Mesodermal cell (in vitro differentiated cells): ENCODE data around the gene CENPF.
"Not testable (repeated sequence)": the region's sequence is repeated elsewhere in the genome, so short reads cannot be mapped to it uniquely, and the experiment has no call there.

Experiments used
- H3K27ac ChIP-seq: 2 replicates; pipeline ENCODE4 v1.7.0; 2013; ENCODE audit warnings: mild to moderate bottlenecking, low read depth, low read length, moderate library complexity; ENCODE audit not compliant: severe bottlenecking
- H3K36me3 ChIP-seq: 2 replicates; pipeline ENCODE4 v1.7.1; 2013; ENCODE audit warnings: mild to moderate bottlenecking, low read length, moderate library complexity; ENCODE audit not compliant: control insufficient read depth, insufficient read depth
- H3K4me1 ChIP-seq: one replicate; pipeline ENCODE4 v1.7.1; 2013; ENCODE audit warnings: mild to moderate bottlenecking, low read length; ENCODE audit not compliant: insufficient read depth, control insufficient read depth, poor library complexity, severe bottlenecking
- H3K4me3 ChIP-seq: 2 replicates; pipeline ENCODE4 v1.7.0; 2013; ENCODE audit warnings: low read length, control low read depth, mild to moderate bottlenecking; ENCODE audit not compliant: insufficient read depth, poor library complexity, severe bottlenecking; ENCODE audit errors: extremely low read depth
- H3K9me3 ChIP-seq: 2 replicates; pipeline ENCODE4 v1.7.1; 2013; ENCODE audit warnings: mild to moderate bottlenecking, low read length, moderate library complexity; ENCODE audit not compliant: control insufficient read depth
- WGBS, 2 experiments: methylation state at CpG; one replicate each; pipeline ENCODE4 v1.1.5; 2013; ENCODE audit warnings: missing lambda C conversion rate in 2 of 2; ENCODE audit not compliant: insufficient coverage in 2 of 2; 5-methylcytosine and 5-hydroxymethylcytosine counted together

CENPF gene

DNA sequence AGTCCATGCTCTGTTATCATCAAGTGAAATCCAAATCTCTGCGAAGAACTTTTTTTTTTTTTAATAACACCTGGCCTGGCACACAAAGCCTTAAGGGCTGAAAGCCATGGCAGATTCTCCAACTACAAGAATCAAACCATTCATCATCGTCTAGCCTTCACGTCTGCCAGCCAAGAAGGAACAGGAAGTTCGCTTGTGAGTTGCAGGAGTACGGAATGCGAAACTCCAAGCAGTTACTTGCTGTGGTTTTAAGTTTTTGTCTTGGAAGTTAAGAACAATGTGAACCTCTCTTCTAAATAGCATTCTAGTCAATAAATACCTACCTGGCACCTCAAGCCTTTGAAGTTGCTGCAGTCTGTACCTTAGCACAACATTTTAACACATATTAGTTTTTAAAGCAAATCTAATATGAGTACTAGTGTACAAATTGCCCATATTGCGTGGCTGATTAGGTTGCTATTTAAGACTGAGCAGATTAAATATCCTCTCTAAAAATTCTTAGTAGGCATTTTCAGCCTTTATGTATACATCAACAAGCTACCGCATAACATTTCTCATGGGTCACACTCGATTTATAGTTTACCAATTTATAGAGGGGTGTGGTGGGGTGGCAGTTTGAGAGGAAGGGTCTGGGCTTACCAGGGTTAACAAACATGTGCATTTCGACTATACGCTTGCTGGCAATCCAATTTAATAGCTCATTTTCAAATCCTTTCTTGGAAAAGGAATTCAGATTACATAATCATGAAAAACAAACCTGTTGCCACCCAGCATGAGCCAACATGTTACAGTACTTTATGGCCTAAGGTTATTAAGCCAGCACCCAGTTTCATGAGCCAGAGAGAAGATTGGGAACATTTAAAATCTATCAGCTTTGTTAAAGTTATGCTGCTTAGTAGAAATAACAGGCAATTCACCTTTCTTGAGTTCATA, 29.3 kb upstream of the CENPF start:
- Histone ChIP-seq H3K4me3 (no peak overlapping the region), H3K27ac (no peak overlapping the region), H3K9me3 (peaks cover 14% of the 10 kb centered on the region), H3K4me1 (peaks cover 23% of the 10 kb centered on the region), H3K36me3 (no peaks in the 10 kb centered on the region)
- 95 to 100% methylated on average over 1 to 3 of the region's 11 CpGs for WGBS, 2 experiments

DNA sequence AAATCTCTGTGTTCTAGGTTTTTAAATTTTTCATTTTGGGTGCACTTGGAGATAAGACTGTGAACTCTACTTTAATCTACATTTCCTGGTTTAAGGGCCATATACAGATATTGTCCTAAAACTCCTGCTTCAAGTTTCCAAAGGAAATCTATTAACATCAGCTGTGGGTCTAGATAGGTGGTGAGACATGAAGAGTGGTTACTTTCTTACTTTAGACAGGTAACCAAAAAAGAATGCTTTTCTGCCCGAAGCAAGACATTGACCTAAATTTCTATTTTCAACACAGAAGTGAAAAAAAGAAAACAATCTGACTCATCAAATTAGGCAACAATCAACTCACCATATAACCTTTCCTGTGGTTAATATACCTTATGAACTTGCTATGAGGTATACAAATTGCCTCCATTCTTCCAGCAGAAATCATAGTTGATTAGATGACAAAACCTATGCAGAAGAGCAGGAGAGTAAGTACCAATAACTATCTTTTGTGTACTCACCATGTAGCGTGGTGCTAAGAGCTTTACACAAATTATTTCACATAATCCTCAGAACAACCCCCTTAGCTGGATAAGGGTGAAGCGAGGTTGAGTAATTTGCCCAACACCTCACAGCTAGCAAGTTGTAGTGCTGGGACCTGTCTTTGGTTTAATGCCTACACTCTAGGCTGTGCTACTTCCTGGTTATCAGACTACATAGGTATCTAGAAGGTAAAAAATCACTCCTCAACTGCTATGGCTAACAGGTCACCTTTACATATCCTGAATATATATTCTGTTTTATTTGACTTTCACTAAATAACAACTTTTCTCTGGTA, 28.2 kb upstream of the CENPF start:
- Histone ChIP-seq H3K4me3 (no peak overlapping the region), H3K9me3 (peaks cover 14% of the 10 kb centered on the region), H3K36me3 (no peaks in the 10 kb centered on the region), H3K4me1 (peaks cover 23% of the 10 kb centered on the region), H3K27ac (no peak overlapping the region)
- WGBS, 2 experiments, result no CpG with 5 or more reads among the region's 3 CpGs

DNA sequence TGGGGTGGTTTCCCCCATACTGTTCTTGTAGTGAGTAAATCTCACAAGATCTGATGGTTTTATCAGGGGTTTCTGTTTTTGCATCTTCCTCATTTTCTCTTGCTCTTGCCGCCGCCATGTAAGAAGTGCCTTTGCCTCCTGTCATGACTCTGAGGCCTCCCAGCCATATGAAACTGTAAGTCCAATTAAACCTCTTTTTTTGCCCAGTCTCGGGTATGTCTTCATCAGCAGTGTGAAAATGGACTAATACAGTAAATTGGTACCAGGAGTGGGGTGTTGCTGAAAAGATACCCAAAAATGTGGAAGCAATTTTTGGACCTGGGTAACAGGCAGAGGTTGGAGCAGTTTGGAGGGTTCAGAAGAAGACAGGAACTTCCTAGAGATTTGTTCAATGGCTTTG, 26.9 kb upstream of the CENPF start:
- H3K27ac ChIP-seq, H3K4me3 ChIP-seq, H3K36me3 ChIP-seq: not testable (repeated sequence)
- H3K4me1 ChIP-seq, result peaks cover 10% of the 10 kb centered on the region
- peaks cover 14% of the 10 kb centered on the region for H3K9me3 ChIP-seq
- 81 to 87% methylated on average over 3 of the region's 3 CpGs for WGBS, 2 experiments

DNA sequence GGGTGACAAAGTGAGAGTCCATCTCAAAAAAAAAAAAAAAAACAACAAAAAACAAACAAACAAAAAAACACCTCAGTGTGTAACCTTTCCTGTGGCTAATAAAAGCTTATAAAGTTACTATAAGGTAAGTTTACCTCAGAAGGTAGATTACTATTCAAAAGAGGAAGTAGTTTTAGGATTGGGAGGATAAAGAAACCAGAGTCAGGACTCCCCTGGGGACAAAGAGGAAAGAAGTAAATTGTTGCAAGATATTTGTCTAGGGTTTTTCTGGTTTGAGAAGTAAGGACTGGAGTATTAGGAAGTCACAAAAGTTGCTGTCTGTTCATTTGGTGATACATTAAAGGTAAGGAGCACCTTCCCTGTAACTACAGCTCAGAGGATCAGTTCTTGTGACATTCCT, 23.8 kb upstream of the CENPF start:
- peaks cover 10% of the 10 kb centered on the region for H3K4me1 ChIP-seq
- no peak overlapping the region for H3K4me3 ChIP-seq
- H3K9me3 ChIP-seq, result peaks cover 14% of the 10 kb centered on the region
- no peak overlapping the region for H3K27ac ChIP-seq
- no peaks in the 10 kb centered on the region for H3K36me3 ChIP-seq

DNA sequence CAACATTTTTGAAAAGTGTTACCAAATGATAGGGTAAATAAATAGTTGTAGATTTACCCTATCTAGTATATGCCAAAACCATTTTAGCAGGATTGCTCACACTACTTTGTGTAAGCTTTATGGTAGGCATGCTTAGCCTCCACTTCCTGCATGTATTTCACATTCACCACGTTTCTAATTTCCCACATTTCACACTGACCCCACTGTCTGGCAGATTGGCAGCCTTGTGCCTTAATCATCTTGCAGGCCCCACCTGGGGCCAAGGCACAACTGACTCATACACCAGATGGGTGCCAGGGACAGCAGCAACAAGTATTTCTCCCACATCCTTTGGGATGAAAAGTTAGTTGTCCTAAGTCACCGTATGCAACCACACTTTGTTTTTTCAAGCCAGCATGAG, 21.2 kb upstream of the CENPF start:
- Histone ChIP-seq H3K27ac (no peak overlapping the region), H3K9me3 (peaks cover 1% of the 10 kb centered on the region)
- 47 to 51% methylated on average over 1 to 2 of the region's 2 CpGs for WGBS, 2 experiments

DNA sequence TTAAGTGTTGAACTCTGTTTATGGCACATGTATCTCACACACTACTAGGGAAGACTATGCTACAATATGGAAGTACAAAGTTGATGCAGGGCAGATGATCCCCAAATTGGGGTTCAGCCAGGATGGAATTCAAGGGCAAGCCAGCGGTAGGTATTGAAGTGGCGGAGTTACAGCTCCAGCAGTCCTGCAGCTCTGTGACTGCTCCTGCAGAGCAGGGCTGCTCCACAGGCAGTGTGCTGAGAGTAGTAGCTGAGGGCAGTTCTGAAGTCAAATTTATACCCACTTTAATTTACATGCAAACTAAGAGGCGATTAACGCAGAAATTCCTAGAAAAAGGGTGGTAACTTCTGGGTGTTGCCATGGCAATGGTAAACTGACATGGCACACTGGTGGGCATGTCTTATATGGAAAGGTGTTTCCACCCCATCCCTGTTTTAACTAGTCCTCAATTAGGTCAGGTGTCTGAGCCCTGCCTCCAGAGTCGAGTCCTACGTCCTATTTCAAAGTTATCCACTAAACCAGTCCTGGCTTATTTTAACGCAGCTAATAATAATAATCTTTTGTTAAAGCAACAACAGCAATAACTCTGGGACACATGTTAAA, 20.6 kb upstream of the CENPF start:
- Histone ChIP-seq H3K36me3 (no peaks in the 10 kb centered on the region), H3K27ac (no peak overlapping the region), H3K9me3 (no peaks in the 10 kb centered on the region), H3K4me3 (no peak overlapping the region), H3K4me1 (peaks cover 10% of the 10 kb centered on the region)
- 71 to 92% methylated on average over 3 to 4 of the region's 7 CpGs for WGBS, 2 experiments

More for the DNA sequence above, 21.2 kb upstream of the CENPF start:
- H3K36me3 ChIP-seq, result no peaks in the 10 kb centered on the region
- no peak overlapping the region for H3K4me3 ChIP-seq
- H3K4me1 ChIP-seq, result peaks cover 10% of the 10 kb centered on the region

DNA sequence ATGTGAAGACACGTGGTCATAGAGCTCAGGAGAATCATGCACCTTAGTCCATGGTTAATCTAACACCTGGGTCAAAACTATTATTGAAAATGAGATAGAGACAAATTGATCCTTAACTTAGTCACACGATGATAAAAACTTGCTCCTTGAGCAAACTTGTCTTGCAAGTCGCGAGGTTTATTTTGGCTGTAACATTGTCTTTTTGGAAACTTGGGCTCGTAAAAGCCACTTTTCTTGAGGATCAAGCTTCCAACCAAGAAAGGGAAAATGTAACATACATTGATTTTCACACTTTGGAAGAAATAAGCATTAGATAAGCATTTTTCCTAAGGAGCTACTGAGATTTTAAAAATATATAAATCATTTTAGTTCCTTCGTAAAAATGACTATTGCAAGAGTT, 19.9 kb upstream of the CENPF start:
- Histone ChIP-seq H3K27ac (no peak overlapping the region), H3K4me1 (peaks cover 10% of the 10 kb centered on the region), H3K36me3 (no peaks in the 10 kb centered on the region), H3K9me3 (no peaks in the 10 kb centered on the region), H3K4me3 (no peak overlapping the region)
- 89 to 94% methylated on average over 4 to 5 of the region's 6 CpGs for WGBS, 2 experiments

DNA sequence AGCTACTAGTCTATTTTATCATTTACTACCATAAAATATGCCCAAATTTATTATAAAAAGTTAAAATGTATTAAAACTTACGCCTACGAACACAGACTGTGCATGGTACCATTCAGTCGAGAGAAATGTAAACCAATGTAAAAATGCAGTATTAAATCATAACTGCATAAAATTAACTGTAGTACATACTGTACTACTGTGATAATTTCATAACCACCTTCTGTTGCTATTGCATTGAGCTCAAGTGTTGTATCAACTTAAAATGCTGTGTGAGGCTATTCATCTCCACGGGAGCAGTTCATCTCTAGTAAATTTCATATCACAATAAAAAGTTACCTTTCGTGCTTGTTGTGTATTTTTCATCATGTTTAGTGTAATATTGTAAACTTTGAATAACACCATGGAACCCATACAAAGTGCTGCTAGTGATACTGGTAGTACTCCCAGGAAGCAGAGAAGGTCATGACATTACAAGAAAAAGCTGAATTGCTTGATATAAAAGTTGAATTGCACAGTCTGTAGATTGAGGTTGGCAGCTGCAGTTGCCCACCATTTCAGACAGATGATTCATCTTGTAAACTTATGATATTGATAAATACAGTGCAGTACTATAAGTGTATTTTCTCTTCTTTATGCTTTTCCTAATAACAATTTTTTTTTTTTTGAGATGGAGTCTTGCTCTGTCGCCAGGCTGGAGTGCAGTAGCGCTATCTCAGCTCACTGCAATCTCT, 19.0 kb upstream of the CENPF start:
- H3K27ac ChIP-seq, result no peak overlapping the region
- H3K9me3 ChIP-seq, result no peaks in the 10 kb centered on the region
- H3K4me3 ChIP-seq, result no peak overlapping the region
- peaks cover 10% of the 10 kb centered on the region for H3K4me1 ChIP-seq
- H3K36me3 ChIP-seq, result no peaks in the 10 kb centered on the region
- 88 to 100% methylated on average over 1 to 2 of the region's 7 CpGs for WGBS, 2 experiments

DNA sequence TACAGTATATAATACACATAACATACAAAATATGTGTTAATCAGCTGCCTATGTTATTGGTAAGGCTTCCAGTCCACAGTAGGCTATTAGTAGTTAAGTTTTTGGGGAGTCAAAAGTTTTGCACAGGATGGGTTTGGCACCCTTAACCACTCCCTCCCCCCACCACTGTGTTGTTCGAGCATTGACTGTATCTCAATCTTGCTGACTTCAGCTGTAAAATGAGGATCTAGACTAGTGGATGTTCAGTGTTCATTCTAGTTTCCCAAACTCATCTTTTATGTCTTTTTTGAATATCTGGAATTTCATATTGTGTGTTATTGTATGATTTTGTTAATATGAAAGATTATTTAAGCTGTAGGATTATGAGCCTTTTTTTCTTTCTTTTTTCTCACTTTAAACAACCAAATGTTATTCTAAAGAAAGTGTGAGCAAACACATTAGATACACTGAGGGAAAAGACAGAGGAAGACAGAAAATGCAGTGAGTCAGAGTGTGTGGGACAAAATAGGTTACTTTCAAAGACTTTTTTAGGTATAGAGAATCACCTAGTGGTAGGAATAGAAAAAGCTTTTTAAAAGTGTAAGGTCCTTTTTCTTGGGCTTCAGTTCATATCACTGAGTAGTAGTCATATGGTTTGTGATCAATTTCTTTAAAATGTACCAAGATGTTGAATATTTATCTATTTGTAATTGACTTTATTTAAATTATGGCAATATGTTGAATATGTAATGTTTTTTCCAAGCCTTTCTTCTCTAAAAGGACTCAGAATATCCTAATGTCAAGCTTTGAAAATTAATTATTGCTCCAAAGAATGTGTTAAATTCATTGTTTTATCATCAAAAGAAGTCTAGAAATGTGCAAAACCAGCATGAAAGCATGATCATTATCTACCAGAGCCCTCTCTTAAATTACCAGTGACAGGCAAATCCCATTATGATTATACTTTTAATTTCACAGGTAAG, 17.9 kb upstream of the CENPF start:
- Histone ChIP-seq H3K4me3 (no peak overlapping the region), H3K9me3 (no peaks in the 10 kb centered on the region), H3K27ac (no peak overlapping the region), H3K36me3 (no peaks in the 10 kb centered on the region), H3K4me1 (peaks cover 10% of the 10 kb centered on the region)
- no CpG with 5 or more reads among the region's 1 CpG for WGBS, 2 experiments
